Neuronal stem cell (in vitro differentiated cells): ENCODE measurements around the gene THAP4.

Experiments
- DNase-seq: peaks from one replicate; pipeline ENCODE4 v3.0.0-alpha.2; 2013; ENCODE audit warnings: low spot score
- H2AFZ ChIP-seq: one replicate; pipeline ENCODE4 v1.6.1; 2013; ENCODE audit warnings: mild to moderate bottlenecking, low read length, inconsistent platforms
- H2AK5ac ChIP-seq: 2 replicates; pipeline ENCODE4 v1.6.1; 2013; ENCODE audit warnings: low read depth, mild to moderate bottlenecking, inconsistent platforms, low read length, moderate library complexity, mixed read lengths
- H2BK120ac ChIP-seq: 2 replicates; pipeline ENCODE4 v1.6.1; 2013; ENCODE audit warnings: low read depth, mild to moderate bottlenecking, inconsistent platforms, low read length, moderate library complexity, mixed read lengths
- H2BK12ac ChIP-seq: one replicate; pipeline ENCODE4 v1.6.1; 2013; ENCODE audit warnings: low read length, inconsistent platforms
- H2BK15ac ChIP-seq: 2 replicates; pipeline ENCODE4 v1.6.1; 2013; ENCODE audit warnings: mild to moderate bottlenecking, low read length, inconsistent platforms, mixed read lengths
- H2BK5ac ChIP-seq: one replicate; pipeline ENCODE4 v1.6.1; 2013; ENCODE audit warnings: inconsistent platforms, mild to moderate bottlenecking, low read length, moderate library complexity
- H3K14ac ChIP-seq: one replicate; pipeline ENCODE4 v1.6.1; 2013; ENCODE audit warnings: low read length, inconsistent platforms
- H3K18ac ChIP-seq: 2 replicates; pipeline ENCODE4 v1.6.1; 2013; ENCODE audit warnings: low read length, inconsistent platforms
- H3K23ac ChIP-seq: 2 replicates; pipeline ENCODE4 v1.6.1; 2013; ENCODE audit warnings: low read depth, mild to moderate bottlenecking, mixed read lengths, low read length, inconsistent platforms; ENCODE audit not compliant: poor library complexity
- H3K27ac ChIP-seq: replicated peaks from 3 replicates; pipeline ENCODE4 v1.5.1; 2013; ENCODE audit warnings: low read length, inconsistent platforms
- H3K27me3 ChIP-seq, 3 experiments: 2 replicates each; pipeline ENCODE4 v1.6.1; 2013; ENCODE audit warnings: low read length in 3 of 3, mild to moderate bottlenecking in 2 of 3, inconsistent platforms in 1 of 3, low read depth in 1 of 3, mixed read lengths in 1 of 3, moderate library complexity in 1 of 3; ENCODE audit not compliant: control insufficient read depth in 3 of 3, insufficient read depth in 3 of 3
- H3K36me3 ChIP-seq, 2 donors: replicated peaks in 1 of 2; 2 replicates each; pipeline ENCODE4 v1.6.1; 2013; ENCODE audit warnings: low read length in 2 of 2; ENCODE audit not compliant: control insufficient read depth in 2 of 2, insufficient read depth in 2 of 2
- H3K4ac ChIP-seq: 2 replicates; pipeline ENCODE4 v1.6.1; 2013; ENCODE audit warnings: inconsistent platforms, mild to moderate bottlenecking, low read length, moderate library complexity
- H3K4me1 ChIP-seq, 2 donors: 1 replicate in 1 of 2; 2 replicates in 1 of 2; pipeline ENCODE4 v1.6.1; 2013; ENCODE audit warnings: low read length in 2 of 2, low read depth in 1 of 2; ENCODE audit not compliant: control insufficient read depth in 2 of 2, insufficient read depth in 1 of 2
- H3K4me2 ChIP-seq: one replicate; pipeline ENCODE4 v1.6.1; 2013; ENCODE audit warnings: mild to moderate bottlenecking, low read length, inconsistent platforms; ENCODE audit not compliant: insufficient read depth, poor library complexity, severe bottlenecking
- H3K4me3 ChIP-seq, 2 donors: 2 replicates each; pipeline ENCODE4 v1.5.1; 2013; ENCODE audit warnings: low read length in 2 of 2, mild to moderate bottlenecking in 2 of 2, inconsistent platforms in 1 of 2, moderate library complexity in 1 of 2
- H3K79me1 ChIP-seq: one replicate; pipeline ENCODE4 v1.6.1; 2013; ENCODE audit warnings: low read depth, mild to moderate bottlenecking, inconsistent platforms, low read length, moderate library complexity
- H3K9ac ChIP-seq: one replicate; pipeline ENCODE4 v1.6.1; 2013; ENCODE audit warnings: mild to moderate bottlenecking, low read depth, low read length, inconsistent platforms; ENCODE audit not compliant: poor library complexity
- H3K9me3 ChIP-seq, 2 donors: replicated peaks in 1 of 2; 2 replicates each; pipeline versions ENCODE3 to v1.6.1; 2013; ENCODE audit warnings: low read length in 2 of 2, mild to moderate bottlenecking in 2 of 2, inconsistent platforms in 1 of 2, low read depth in 1 of 2, mixed read lengths in 1 of 2, moderate library complexity in 1 of 2; ENCODE audit not compliant: control insufficient read depth in 2 of 2, insufficient read depth in 1 of 2
- H4K8ac ChIP-seq: one replicate; pipeline ENCODE4 v1.6.1; 2013; ENCODE audit warnings: low read depth, mild to moderate bottlenecking, inconsistent platforms, low read length, moderate library complexity
- H4K91ac ChIP-seq: one replicate; pipeline ENCODE4 v1.6.1; 2013; ENCODE audit warnings: low read length, low read depth, mild to moderate bottlenecking, inconsistent platforms; ENCODE audit not compliant: poor library complexity
- WGBS, 2 donors: extraction: QIAGEN DNeasy Blood & Tissue Kit; methylation state at CpG; one replicate each; pipeline ENCODE4 v1.1.7; 2013; ENCODE audit warnings: missing lambda C conversion rate in 2 of 2, mixed read lengths in 1 of 2; ENCODE audit not compliant: insufficient read length in 2 of 2, insufficient replicate concordance in 1 of 2; ENCODE audit errors: extremely low coverage in 2 of 2; 5-methylcytosine and 5-hydroxymethylcytosine counted together

Gene THAP4

GRCh38 chr2:241556746-241557145, 80.2 kb downstream of the THAP4 start:
- H3K36me3 ChIP-seq: no peaks in the 10 kb centered on the region
- H3K23ac ChIP-seq: no peak overlapping the region
- no peak overlapping the region for H3K14ac ChIP-seq
- no peak overlapping the region for H2AK5ac ChIP-seq
- peaks cover 4 to 36% (median 23%) of the 10 kb centered on the region in 3 experiments for H3K27me3 ChIP-seq
- H2AFZ ChIP-seq: no peak overlapping the region
- no peak overlapping the region for H3K9ac ChIP-seq
- no peak overlapping the region for H3K4ac ChIP-seq
- no peak overlapping the region for H3K4me2 ChIP-seq
- no peak overlapping the region for H3K27ac ChIP-seq
- H3K4me3 ChIP-seq: no peak overlapping the region
- H3K9me3 ChIP-seq: peaks cover 11 to 20% of the 10 kb centered on the region in 2 donors
- H3K79me1 ChIP-seq: no peaks in the 10 kb centered on the region
- no peak for DNase-seq
- no peak overlapping the region for H4K8ac ChIP-seq
- peaks cover 2 to 4% of the 10 kb centered on the region in 2 donors for H3K4me1 ChIP-seq
- no peak overlapping the region for H2BK120ac ChIP-seq
- H2BK15ac ChIP-seq: no peak overlapping the region
- no peak overlapping the region for H2BK5ac ChIP-seq
- no peak overlapping the region for H3K18ac ChIP-seq
- H4K91ac ChIP-seq: no peak overlapping the region
- H2BK12ac ChIP-seq: no peak overlapping the region

GRCh38 chr2:241555711-241556110, 81.2 kb downstream of the THAP4 start:
- H3K4me2 ChIP-seq: no peak overlapping the region
- H2BK120ac ChIP-seq: no peak overlapping the region
- H3K4me1 ChIP-seq: peaks cover 2 to 4% of the 10 kb centered on the region in 2 donors
- peaks cover 4 to 33% (median 23%) of the 10 kb centered on the region in 3 experiments for H3K27me3 ChIP-seq
- no peak overlapping the region for H4K8ac ChIP-seq
- no peak for DNase-seq
- no peak overlapping the region for H2BK5ac ChIP-seq
- no peak overlapping the region for H3K14ac ChIP-seq
- no peak overlapping the region for H2AFZ ChIP-seq
- H3K9ac ChIP-seq: no peak overlapping the region
- no peak overlapping the region for H2AK5ac ChIP-seq
- no peak overlapping the region for H3K18ac ChIP-seq
- peaks cover 11 to 20% of the 10 kb centered on the region in 2 donors for H3K9me3 ChIP-seq
- no peaks in the 10 kb centered on the region for H3K79me1 ChIP-seq
- H3K4me3 ChIP-seq: no peak overlapping the region
- H3K23ac ChIP-seq: no peak overlapping the region
- WGBS, 2 donors: no CpG with 5 or more reads among the region's 3 CpGs
- H3K36me3 ChIP-seq: no peaks in the 10 kb centered on the region
- no peak overlapping the region for H2BK12ac ChIP-seq
- no peak overlapping the region for H3K4ac ChIP-seq
- no peak overlapping the region for H3K27ac ChIP-seq
- H2BK15ac ChIP-seq: no peak overlapping the region
- H4K91ac ChIP-seq: no peak overlapping the region

- Histone ChIP-seq H3K36me3 (no peaks in the 10 kb centered on the region), H4K91ac (no peak overlapping the region), H3K9ac (no peak overlapping the region), H3K27ac (no peak overlapping the region), H3K4me1 (peaks cover 0 to 2% of the 10 kb centered on the region in 2 donors), H3K4me2 (no peak overlapping the region), H3K18ac (no peak overlapping the region), H4K8ac (no peak overlapping the region), H2AFZ (no peak overlapping the region), H2BK15ac (no peak overlapping the region), H3K4me3 (no peak overlapping the region), H2BK5ac (no peak overlapping the region), H3K79me1 (no peaks in the 10 kb centered on the region), H3K9me3 (peaks cover 11 to 20% of the 10 kb centered on the region in 2 donors), H3K23ac (no peak overlapping the region), H3K14ac (no peak overlapping the region), H3K4ac (no peak overlapping the region), H2AK5ac (no peak overlapping the region), H2BK12ac (no peak overlapping the region), H3K27me3 (peaks cover 4 to 24% (median 18%) of the 10 kb centered on the region in 3 experiments), H2BK120ac (no peak overlapping the region)
- no peak for DNase-seq
- WGBS, 2 donors: no CpG with 5 or more reads among the region's 7 CpGs
Measured at GRCh38 chr2:241554610-241555322, 82.2 kb downstream of the THAP4 start.

- Histone ChIP-seq H4K91ac (no peak overlapping the region), H3K23ac (no peak overlapping the region), H3K36me3 (no peaks in the 10 kb centered on the region), H3K4me2 (no peak overlapping the region), H2BK15ac (no peak overlapping the region), H2BK5ac (no peak overlapping the region), H2AFZ (no peak overlapping the region), H3K4me3 (no peak overlapping the region), H3K18ac (peak overlapping the region; percentile 27), H3K4ac (no peak overlapping the region), H3K14ac (peak overlapping the region; percentile 42), H2AK5ac (no peak overlapping the region), H3K27ac (no peak overlapping the region), H3K79me1 (no peaks in the 10 kb centered on the region), H3K27me3 (peaks cover 0 to 16% (median 10%) of the 10 kb centered on the region in 3 experiments), H4K8ac (no peak overlapping the region), H2BK12ac (peak overlapping the region; percentile 0), H2BK120ac (no peak overlapping the region), H3K9ac (peak overlapping the region; percentile 70), H3K9me3 (peaks cover 11 to 20% of the 10 kb centered on the region in 2 donors), H3K4me1 (peaks cover 0 to 2% of the 10 kb centered on the region in 2 donors)
- DNase-seq: no peak
- no CpG with 5 or more reads among the region's 6 CpGs for WGBS, 2 donors
Measured at GRCh38 chr2:241553981-241554380, 83.0 kb downstream of the THAP4 start.
